ENCODE results near the gene DISP3. TPM values are rescaled to one million over a fixed set of nuclear protein-coding genes. Genes with fewer than 3 reads are reported as not detected.

The DISP3 gene
- polyA plus RNA-seq, 1 of the 3 experiments (the other 2 are of a cell fraction): 0.08 TPM

GRCh38 chr1:11431941-11432507 is 46.9 kb upstream of the DISP3 start (continued):
- TF ChIP-seq YY1 (IDR thresholded peaks at IDR 0.05; ENCODE audit: low read depth) (no peak), TEAD4 (IDR thresholded peaks at IDR 0.05; ENCODE audit: borderline replicate concordance, insufficient read depth) (no peak), ELF1 (IDR thresholded peaks at IDR 0.05) (no peak), RXRA (IDR thresholded peaks at IDR 0.05; ENCODE audit: borderline replicate concordance, low read depth) (no peak), NFIC (IDR thresholded peaks at IDR 0.05; ENCODE audit: borderline replicate concordance) (no peak), EZH2phosphoT487 (IDR thresholded peaks at IDR 0.05; ENCODE audit: borderline replicate concordance, low read depth) (no peak), CHD2 (IDR thresholded peaks at IDR 0.05; ENCODE audit: low read length, partially characterized antibody) (no peak)

GRCh38 chr1:11432526-11432925 is 46.4 kb upstream of the DISP3 start:
- H3K9ac ChIP-seq: no peak overlapping the region
- H3K4me2 ChIP-seq: no peak overlapping the region
- ChIA-PET POLR2A (no interaction called here), CTCF (no interaction called here)
- H2AFZ ChIP-seq (ENCODE audit: low read depth): no peak overlapping the region
- no peaks in the 10 kb centered on the region for H3K36me3 ChIP-seq (replicated peaks in 1 of 2; ENCODE audit: control insufficient read depth in 1 of 2, insufficient read depth in 2 of 2, low read length in 1 of 2)
- DNase-seq: no peak
- no peaks in the 10 kb centered on the region for H3K9me3 ChIP-seq
- no peaks in the 10 kb centered on the region for H3K9me2 ChIP-seq
- 38% methylated on average over 4 of the region's 4 CpGs for WGBS (ENCODE audit: low lambda C conversion rate)
- no peaks in the 10 kb centered on the region for H3F3A ChIP-seq (replicated peaks; ENCODE audit: insufficient read depth)
- H3K4me3 ChIP-seq (ENCODE audit: low read depth in 2 of 2, low read length in 1 of 2): no peak overlapping the region
- H3K27ac ChIP-seq (ENCODE audit: low read depth in 2 of 2, low read length in 1 of 2): no peak overlapping the region
- no peaks in the 10 kb centered on the region for H3K27me3 ChIP-seq (ENCODE audit: insufficient read depth)
- H3K4me1 ChIP-seq (ENCODE audit: control insufficient read depth in 1 of 2, insufficient read depth in 2 of 2, low read depth in 1 of 2, low read length in 1 of 2): peaks cover 0 to 9% of the 10 kb centered on the region in 2 experiments; a peak in 1 of 4 replicates
- no peaks in the 10 kb centered on the region for H4K20me1 ChIP-seq (ENCODE audit: insufficient read depth)
- H3K79me2 ChIP-seq (ENCODE audit: insufficient read depth): no peaks in the 10 kb centered on the region
- no peak for TF ChIP-seq FOXJ3 (CRISPR knock-in tag; IDR thresholded peaks at IDR 0.05)
- no peak for TF ChIP-seq TAF1 (IDR thresholded peaks at IDR 0.05; ENCODE audit: borderline replicate concordance, low read depth, low read length)
- no peak for TF ChIP-seq SMC3 (IDR thresholded peaks at IDR 0.05; ENCODE audit: low read depth, low read length)
- no peak for TF ChIP-seq NFIC (IDR thresholded peaks at IDR 0.05; ENCODE audit: borderline replicate concordance)
- TF ChIP-seq IRF3 (IDR thresholded peaks at IDR 0.05; ENCODE audit: low read depth, low read length): no peak
- no peak for TF ChIP-seq PBX3 (IDR thresholded peaks at IDR 0.05)
- TF ChIP-seq CTCF (IDR thresholded peaks at IDR 0.05): no peak
- no peak for TF ChIP-seq JUND (IDR thresholded peaks at IDR 0.05)
- no peak for TF ChIP-seq USF1 (IDR thresholded peaks at IDR 0.05; ENCODE audit: borderline replicate concordance, low read depth)
- TF ChIP-seq ELF1 (IDR thresholded peaks at IDR 0.05): no peak
- no peak for TF ChIP-seq RCOR1 (IDR thresholded peaks at IDR 0.05; ENCODE audit: low read length)
- TF ChIP-seq RAD21 (IDR thresholded peaks at IDR 0.05; ENCODE audit: low read length): no peak
- no peak for TF ChIP-seq TEAD4 (IDR thresholded peaks at IDR 0.05; ENCODE audit: borderline replicate concordance, insufficient read depth)
